GM13977 (cell line): ENCODE measurements around the gene GGN.
"Not testable (repeated sequence)": the region's sequence is repeated elsewhere in the genome, so short reads cannot be mapped to it uniquely, and the experiment has no call there.

Experiments
- DNase-seq: peaks from one replicate; pipeline ENCODE4 v3.0.0; 2012; ENCODE audit warnings: low spot score
- CTCF ChIP-seq: IDR thresholded peaks from 2 replicates; pipeline ENCODE4 v1.5.1; 2012; ENCODE audit warnings: mild to moderate bottlenecking, control low read depth; ENCODE audit not compliant: insufficient read depth; ENCODE audit errors: extremely low read depth, missing control alignments
- in situ Hi-C: fragments of 300-500 bp; cut with MboI; formaldehyde crosslinking; loops from one replicate; pipeline ENCODE4 v1.12.0; 2022; ENCODE audit warnings: low sequenced_read_pairs, low pct_unique_long_range_greater_than_20kb, mixed read lengths, inconsistent platforms; ENCODE audit not compliant: unreplicated experiment

Gene GGN

GRCh38 chr19:38371081-38371480, 16.8 kb downstream of the GGN start:
- TF ChIP-seq CTCF, result no peak
- DNase-seq, result no peak
- in situ Hi-C loops, result no loop called here

GRCh38 chr19:38370299-38370698, 17.5 kb downstream of the GGN start:
- in situ Hi-C loops, result no loop called here
- no peak for TF ChIP-seq CTCF

GRCh38 chr19:38369584-38369983, 18.2 kb downstream of the GGN start:
- no peak for DNase-seq
- in situ Hi-C loops, result no loop called here
- TF ChIP-seq CTCF, result no peak

More at GRCh38 chr19:38370299-38370698, 17.5 kb downstream of the GGN start:
- no peak for DNase-seq

- in situ Hi-C loops, result no loop called here
- TF ChIP-seq CTCF, result no peak
- DNase-seq, result no peak
These were observed 20.8 kb downstream of the GGN start for GRCh38 chr19:38367041-38367440.

- DNase-seq, in situ Hi-C loops: not testable (repeated sequence)
These were observed 24.7 kb downstream of the GGN start for GRCh38 chr19:38362946-38363688.

- in situ Hi-C loops, result no loop called here
- no peak for TF ChIP-seq CTCF
- peak; percentile 82 for DNase-seq
These were observed 25.5 kb downstream of the GGN start for GRCh38 chr19:38362076-38362945.

GRCh38 chr19:38361633-38362075, 26.2 kb downstream of the GGN start:
- DNase-seq, result peak; percentile 87
- in situ Hi-C loops, result no loop called here
- TF ChIP-seq CTCF, result peak; percentile 19
